GM13977 (cell line): Measurements from ENCODE around the gene SUSD1.

ENCODE experiments used
- DNase-seq: peaks from one replicate; pipeline ENCODE4 v3.0.0; 2012; ENCODE audit warnings: low spot score
- in situ Hi-C: fragments of 300-500 bp; cut with MboI; formaldehyde crosslinking; loops from one replicate; pipeline ENCODE4 v1.12.0; 2022; ENCODE audit warnings: low sequenced_read_pairs, low pct_unique_long_range_greater_than_20kb, mixed read lengths, inconsistent platforms; ENCODE audit not compliant: unreplicated experiment
- TF ChIP-seq, protein P1 (sequence below): IDR thresholded peaks from 2 replicates; pipeline ENCODE4 v1.5.1; 2012; ENCODE audit warnings: mild to moderate bottlenecking, control low read depth; ENCODE audit not compliant: insufficient read depth; ENCODE audit errors: extremely low read depth, missing control alignments

Gene SUSD1

DNA sequence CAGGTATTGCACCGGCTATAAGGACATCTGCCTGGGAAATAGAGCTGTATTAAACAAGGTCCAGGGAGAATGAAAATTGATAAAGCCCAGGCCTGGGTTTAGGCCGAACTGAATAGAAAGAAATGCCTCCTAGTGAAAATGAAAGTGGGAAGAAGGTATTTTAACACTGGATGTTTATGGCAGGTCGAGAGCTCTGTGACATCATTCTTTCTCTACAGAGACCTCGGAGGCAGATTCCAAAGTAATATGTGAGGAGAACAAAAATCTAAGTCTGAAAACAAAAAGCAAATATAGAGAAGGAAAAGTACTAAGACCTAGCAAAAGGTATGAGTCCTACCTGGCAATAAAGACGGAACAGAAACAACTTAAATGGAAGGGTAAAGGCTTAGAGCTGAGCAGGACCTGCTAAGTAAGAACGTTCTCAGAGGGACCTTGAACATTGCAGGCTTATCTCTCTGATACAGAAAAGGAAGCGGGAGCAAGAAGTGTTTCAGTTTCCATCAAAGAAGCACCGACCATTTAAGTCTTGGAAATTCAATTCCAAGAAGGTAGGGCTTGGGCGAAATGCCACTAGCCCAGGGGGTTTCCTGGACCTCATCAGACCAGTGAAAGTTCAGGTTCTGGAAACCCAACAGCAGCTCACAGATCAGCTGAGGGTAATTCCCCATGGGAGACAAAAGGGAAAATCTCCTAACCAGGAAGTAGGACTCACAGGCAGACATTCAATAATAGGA lies 80.0 kb downstream of the SUSD1 start:
- TF ChIP-seq, protein P1, sequence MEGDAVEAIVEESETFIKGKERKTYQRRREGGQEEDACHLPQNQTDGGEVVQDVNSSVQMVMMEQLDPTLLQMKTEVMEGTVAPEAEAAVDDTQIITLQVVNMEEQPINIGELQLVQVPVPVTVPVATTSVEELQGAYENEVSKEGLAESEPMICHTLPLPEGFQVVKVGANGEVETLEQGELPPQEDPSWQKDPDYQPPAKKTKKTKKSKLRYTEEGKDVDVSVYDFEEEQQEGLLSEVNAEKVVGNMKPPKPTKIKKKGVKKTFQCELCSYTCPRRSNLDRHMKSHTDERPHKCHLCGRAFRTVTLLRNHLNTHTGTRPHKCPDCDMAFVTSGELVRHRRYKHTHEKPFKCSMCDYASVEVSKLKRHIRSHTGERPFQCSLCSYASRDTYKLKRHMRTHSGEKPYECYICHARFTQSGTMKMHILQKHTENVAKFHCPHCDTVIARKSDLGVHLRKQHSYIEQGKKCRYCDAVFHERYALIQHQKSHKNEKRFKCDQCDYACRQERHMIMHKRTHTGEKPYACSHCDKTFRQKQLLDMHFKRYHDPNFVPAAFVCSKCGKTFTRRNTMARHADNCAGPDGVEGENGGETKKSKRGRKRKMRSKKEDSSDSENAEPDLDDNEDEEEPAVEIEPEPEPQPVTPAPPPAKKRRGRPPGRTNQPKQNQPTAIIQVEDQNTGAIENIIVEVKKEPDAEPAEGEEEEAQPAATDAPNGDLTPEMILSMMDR, result no peak
- in situ Hi-C loops, result loop anchor here (10.0 to 25.0 kb wide), 2 partner anchors 260 to 692 kb away; no protein-coding TSS in a partner anchor
- DNase-seq, result no peak

DNA sequence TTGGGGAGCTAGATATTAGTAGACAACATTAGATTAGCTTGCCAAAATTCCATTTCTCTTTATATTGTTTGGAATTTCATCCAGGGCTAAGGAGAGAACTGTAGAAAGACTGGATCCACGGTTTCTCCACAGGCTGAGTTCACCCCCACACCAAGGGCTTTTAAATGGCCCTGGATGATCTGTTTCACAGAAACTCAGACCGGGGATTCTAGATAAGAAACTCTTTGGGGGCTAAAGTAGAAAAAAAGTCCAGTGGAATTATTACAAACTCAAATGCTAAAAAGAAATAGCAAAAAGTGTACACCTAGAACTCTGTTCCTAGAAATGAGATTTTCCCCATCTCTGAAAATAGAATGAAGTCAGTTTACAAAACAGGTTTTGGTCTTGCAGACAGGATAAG lies 80.9 kb downstream of the SUSD1 start:
- TF ChIP-seq, protein P1, result no peak
- no peak for DNase-seq
- in situ Hi-C loops, result loop anchor here (10.0 to 25.0 kb wide), 2 partner anchors 261 to 693 kb away; no protein-coding TSS in a partner anchor

DNA sequence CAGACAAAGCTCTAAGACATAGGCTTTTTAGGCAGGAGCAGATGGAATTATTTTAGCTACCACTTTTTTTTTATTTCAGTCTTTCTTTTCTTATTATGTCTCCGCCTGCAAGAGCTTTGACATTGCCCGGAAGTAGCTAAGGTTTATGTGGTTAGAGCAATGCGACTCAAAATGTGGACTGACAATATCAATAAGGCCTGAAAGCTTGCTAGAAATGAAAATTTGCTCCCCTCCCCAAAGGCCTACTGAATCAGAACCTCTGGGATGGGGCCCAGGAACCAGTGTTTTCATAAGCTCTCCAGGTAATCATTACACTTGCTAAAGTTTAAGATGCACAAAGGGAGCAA lies 81.3 kb downstream of the SUSD1 start:
- in situ Hi-C loops, result loop anchor here (10.0 to 25.0 kb wide), 2 partner anchors 261 to 693 kb away; no protein-coding TSS in a partner anchor
- TF ChIP-seq, protein P1, result no peak
- no peak for DNase-seq

DNA sequence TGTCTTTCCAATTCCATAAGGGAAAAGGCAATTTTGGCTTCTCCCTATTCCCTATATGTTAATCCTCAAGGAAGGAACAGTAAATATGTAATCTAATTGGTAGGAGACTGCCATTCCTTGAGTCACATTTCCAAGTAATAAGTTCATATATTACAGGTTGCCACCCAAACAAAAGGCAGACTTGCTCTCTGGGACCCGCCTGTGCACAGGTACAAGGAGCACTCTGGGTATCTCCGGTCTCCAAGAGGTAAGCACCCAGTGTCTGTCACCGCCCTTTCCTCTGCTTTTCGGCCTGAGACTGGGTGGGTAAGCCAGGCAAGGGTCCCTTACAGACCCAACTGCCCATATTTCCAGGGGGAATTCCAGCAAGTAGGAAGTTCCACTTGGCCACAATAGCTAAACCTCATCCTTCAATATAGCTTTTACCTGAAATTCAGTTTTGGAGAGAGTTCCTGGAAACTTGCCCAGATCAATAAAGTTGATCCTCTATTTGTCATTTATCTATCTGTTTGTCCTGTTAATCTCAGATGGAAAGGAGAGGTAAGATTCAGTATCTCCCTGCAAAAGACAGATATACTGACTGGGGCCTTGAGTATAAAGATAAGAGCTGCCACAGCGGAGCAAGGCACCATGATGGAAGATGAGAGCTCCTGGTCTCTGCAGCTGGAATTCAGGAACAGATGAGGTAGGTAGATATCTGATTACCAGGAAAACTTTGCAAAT lies 81.8 kb downstream of the SUSD1 start:
- no peak for DNase-seq
- TF ChIP-seq, protein P1, result no peak
- in situ Hi-C loops, result loop anchor here (10.0 to 25.0 kb wide), 2 partner anchors 261 to 694 kb away; no protein-coding TSS in a partner anchor

DNA sequence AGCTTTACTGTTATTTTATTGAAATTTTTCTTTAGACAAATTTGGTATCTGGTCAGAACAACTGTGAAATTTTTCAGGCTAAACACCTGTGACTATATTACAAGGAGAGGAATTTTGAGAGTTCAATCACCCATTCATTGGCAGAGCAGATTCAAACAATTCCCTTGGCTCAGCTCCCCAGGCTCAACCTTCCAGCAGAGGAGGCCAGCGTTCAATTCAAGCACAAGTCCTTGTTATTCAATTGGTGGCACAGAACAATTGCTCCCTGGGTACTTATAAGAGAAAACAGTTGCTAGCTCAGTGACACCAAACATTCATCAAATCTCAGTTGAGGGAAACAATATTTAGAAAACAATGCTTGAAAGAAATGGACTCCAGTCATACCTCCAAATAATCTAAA lies 83.3 kb downstream of the SUSD1 start:
- DNase-seq, result no peak
- in situ Hi-C loops, result loop anchor here (10.0 to 25.0 kb wide), 2 partner anchors 263 to 695 kb away; no protein-coding TSS in a partner anchor
- TF ChIP-seq, protein P1, result peak; percentile 38

DNA sequence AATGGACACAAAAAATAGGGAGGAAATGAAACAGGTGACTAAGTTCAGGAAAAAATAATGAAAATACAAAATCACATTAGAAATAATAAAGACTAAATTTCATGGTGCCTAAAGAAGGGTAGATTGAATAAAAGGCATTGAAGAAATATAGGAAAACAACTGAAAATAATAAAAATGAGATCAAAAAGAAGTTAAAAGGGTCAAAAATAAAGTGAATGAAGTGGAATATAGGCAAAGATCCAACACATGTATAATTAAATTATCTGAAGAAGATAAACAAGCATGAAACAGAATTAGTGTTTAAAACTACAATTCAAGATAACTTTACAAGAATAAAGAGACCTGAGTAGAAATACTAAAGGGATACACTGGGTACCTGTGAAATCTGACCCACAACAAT lies 87.6 kb downstream of the SUSD1 start:
- TF ChIP-seq, protein P1, result no peak
- no peak for DNase-seq
- in situ Hi-C loops, result loop anchor here (10.0 to 25.0 kb wide), 2 partner anchors 333 to 700 kb away; no protein-coding TSS in a partner anchor
